ENCODE measurements around the gene ZNF182.
A peak's percentile ranks its signal among the peaks of the same experiment; 100 is the strongest.
"Not testable (repeated sequence)": the region's sequence is repeated elsewhere in the genome, so short reads cannot be mapped to it uniquely, and the experiment has no call there.

ZNF182 gene

DNA sequence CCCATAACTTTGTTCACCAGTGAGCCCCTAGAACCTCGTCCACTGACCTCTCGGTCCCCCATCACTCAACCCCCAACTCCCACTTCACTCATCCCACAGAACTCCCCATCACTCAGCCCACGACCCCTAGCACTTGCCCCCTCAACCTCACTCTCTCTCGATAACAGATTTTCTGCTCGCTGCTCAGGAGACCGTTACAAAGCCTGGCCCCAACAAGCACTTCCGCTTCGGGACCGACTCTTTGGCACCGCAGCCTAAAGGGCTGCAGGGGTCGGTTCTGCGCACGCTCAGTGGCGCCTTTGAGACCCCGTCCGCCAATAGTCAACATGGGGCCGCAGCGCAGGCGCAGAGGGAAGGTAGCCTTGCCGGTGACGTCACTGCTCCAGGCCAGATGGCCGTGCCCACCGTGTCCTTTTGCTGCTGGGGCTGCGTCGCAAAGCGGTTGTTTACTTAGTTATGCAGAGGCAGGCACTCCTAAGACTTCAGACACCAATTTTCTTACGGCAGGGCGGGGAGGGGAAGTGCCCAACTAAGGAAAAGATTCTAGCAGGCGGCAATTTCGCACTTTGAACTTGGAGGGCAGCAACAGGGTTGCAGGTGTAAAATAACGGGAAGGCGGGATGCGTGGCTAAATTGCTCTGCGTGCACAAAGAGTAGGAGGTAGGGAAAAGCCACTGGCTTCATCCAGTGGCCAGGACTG is at the start of gene ZNF182:
Gene ZNF182 (minus strand): TSS at position 232 of the 700 bp plus-strand sequence. CDS start 1,380 bp downstream, outside the sequence.
- peak; percentile 90 for DNase-seq (ENCODE audit: low spot score)

DNA sequence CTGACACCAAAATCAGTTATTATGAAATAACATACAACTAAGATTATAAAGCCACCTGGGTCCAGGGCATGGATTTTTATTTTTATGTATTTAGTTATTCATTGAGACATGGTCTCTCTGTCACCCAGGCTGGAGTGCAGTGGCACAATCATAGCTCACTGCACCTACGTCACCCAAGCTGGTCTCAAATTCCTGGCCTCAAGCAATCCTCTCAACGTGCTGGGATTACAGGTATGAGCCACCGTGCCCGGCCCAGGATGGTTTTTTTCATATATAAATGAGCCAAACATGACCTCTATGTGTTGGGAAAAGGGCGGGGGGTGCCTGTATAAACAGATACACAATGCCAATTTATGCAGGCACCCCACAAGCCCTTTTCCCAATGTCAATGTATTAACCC is 43.1 kb upstream of the ZNF182 start:
- no peak for DNase-seq (ENCODE audit: low spot score)

DNA sequence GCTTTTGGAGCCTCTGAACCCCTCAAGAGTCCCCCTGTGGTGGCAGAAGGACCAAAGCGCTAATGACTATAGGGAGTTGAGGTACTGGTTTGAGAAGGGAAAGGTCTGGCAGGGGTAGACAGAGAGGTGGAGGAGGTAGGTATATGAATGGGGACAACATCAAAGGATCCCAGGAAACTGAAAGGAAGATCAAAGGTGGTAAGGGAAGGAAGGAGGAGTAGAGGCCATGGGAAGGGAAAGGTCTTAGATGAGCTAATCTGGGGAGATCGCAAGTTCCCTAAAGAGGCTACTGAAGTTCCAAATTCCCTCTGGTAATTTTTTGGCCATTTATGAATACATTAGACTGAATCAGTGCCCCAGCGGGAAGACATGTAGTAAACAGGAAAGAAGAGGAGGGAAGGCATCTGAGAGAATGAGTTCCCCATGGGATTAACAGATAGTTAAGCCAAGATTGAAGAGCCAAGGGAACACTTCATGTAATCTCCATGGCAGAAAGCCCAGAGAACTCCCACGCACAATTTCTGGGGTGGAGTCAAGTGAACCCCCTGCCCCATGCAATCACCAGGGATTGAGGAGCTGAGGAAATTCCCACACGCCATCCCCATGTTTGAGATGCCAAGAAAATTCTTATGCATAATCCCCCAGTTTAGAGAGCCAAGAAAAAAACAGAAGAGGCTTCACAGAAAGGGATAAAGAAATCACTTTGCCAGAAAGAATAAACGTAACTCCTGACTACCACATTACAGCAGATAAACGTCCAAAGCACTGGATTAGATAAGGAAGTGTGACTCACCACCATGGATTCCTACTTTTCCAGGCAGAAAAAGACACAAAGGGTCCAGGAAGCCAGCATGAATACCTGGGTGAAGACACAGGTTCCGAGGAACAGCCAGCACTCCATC is 41.9 kb upstream of the ZNF182 start:
- DNase-seq (ENCODE audit: low spot score), result no peak

DNA sequence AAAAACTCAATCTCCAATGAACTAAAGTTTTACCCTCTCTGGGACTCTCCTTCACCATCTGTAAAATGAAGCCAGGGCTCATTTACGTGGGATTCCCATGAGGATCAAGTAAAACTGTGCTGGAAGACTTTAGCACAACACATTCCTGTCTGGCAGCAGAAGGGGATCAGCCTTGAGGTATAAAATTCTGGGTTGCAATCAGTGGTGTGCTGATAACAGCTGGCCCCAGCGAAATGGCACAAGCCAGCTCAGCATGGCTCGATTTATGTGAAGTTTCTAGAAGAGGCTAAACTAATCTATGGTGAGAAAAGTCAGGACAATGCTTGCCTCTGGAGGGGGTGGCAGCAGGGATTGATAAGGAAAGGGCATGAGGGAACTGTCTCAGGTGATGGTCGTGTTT is 39.3 kb upstream of the ZNF182 start:
- no peak for DNase-seq (ENCODE audit: low spot score)

DNA sequence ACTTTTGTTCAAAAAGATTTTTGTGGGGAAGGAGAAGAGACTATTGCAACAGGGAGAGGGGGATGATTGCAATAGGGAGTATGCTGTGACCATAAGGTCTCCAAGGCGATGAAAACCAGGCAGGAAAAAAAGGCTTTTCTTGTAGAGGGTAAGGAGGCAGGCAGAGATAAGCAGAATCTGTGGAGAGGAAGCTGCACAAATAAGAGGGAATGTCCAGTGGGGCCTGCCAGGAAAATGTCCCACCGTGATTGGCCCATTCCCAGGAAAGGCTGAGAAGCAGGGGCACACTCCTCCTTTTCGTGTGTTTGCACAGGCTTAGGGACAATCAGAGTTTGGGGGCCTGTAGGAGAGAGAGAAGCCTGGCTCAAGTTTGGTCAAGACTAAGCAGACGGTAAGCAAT is 32.1 kb upstream of the ZNF182 start:
- no peak for DNase-seq (ENCODE audit: low spot score)

DNA sequence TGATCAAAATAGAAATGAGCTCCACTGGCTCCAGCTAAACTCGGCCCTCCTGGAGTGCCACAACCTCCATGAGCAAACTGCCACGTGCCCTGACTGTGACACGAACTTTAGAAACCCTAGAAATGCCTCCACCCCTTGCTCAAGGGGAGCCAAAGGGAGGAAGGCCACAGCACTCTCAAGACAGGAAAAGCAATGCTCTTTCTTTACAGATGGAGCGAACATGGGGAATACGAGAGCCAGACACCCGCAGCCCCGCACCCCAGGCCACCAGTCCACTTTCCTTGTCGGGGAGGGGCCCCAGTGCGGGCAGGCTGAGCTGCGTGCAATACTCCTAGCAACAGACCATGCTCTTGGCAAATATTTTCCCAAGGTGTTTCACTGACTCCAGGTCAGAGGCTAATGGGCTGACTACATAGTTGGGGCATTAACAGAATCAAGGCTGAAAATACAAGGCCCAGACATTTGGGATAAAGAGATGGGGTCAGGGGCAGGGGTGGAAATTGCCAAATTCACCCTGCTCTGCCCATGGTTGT is 26.9 kb upstream of the ZNF182 start:
- not testable (repeated sequence) for DNase-seq (ENCODE audit: low spot score)

DNA sequence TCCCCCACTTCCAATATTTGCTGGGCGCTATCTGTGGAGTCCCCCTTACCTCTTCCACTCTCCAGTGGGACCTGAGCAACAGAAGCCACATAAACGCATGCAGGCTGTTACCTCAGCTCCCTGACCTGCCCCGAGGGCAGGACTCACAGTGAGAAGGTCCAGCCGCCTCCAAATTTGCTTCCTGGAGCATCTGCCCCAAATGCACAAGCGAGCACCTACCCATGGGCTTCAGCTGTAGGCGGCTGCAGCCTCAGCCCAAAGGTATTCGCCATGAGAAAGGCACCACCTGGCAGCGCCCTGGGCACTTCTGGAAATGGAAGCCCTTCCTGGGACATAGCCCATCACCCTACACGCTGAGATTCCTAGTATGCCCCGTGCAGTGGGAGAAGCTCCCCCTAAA is 26.4 kb upstream of the ZNF182 start:
- DNase-seq (ENCODE audit: low spot score), result no peak

DNA sequence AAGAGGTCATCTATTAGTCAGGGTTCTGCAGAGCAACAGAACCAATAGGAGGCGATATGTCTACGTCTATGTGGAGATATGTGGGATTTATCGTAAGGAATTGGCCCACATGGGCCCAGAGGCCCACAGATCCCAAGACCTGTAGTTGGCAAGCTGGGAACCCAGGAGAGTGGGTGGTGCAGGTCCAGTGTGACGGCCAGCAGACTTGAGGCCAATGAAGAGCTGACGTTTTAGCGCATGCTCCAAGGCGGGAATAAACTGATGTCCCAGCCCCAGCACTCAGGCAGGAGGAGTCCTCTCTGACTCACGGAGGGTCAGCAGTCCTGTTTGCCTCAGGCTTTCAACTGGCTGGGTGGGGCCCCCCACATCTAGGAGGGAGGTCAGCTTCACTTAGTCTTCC is 24.3 kb upstream of the ZNF182 start:
- no peak for DNase-seq (ENCODE audit: low spot score)

DNA sequence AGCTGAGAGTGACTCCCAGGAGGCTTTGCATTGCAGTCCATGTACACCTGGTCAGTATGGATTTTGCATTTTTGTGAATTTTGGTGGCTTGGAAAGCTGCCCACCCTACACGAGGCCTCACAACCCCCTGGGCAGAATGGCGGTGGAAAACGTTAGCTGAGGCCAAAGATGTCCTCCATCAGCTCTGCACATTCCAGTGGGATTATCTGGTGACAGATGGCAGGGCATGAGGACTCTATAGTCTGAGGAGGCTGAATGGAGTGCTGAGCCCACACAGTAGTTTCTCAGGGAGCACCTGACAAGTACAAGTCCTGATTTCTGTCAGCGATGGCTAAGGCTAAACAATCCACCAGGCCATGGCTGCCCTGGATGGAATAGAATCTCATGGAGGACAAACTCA is 23.8 kb upstream of the ZNF182 start:
- DNase-seq (ENCODE audit: low spot score), result peak; percentile 0

DNA sequence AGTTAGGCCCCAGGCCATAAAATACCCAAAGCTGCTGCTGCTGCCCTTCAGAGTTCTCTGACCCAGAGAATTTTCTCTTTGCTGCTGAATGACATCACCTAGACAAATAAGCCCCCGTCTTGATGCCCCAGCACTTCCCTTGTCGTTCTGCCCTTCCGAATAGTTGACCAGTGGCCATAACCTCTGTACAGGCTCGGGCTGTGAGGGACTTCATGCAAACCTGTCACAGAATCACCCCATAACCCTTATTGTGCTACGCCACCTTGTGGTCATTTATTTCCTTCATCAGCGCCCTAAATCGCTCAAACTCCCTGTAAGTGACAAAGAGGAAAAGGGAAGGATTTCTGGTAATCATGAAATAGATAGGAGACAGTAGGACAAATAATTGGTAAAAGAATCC is 21.8 kb upstream of the ZNF182 start:
- peak; percentile 82 for DNase-seq (ENCODE audit: low spot score)

DNA sequence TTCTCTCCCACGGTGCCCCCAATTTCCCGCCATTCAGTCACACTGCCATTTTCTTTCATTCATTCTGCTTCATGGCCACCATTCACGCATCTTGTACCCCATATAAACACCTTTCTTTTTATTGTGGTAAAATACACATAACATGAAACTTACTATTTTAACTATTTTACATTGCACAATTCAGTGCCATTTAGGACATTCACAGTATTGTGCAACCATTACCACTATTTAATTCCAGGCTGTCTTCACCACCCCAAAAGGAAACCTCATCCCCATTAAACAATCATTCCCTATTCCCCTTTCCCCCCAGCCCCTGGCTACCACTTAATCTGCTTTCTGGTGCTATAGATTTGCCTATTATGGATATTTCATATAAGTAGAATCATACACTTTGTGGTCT is 18.9 kb upstream of the ZNF182 start:
- no peak for DNase-seq (ENCODE audit: low spot score)

DNA sequence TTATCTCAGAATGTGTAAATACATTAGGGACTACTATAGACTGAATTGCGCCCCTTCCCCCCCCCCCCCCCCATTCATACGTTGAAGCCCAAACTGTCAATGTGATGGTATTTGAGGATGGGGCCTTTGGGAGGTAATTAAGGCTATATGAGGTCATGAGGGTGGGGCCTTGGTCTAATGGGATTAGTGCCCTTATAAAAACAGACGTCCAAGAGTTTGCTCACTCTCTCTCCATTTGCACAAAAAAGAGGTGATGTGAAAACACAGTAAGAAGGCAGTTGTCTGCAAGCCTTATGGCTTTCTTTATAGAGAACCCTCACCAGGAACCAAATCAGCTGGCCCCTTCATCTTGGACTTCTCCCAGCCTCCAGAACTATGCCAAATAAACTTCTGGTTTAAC is 18.3 kb upstream of the ZNF182 start:
- DNase-seq (ENCODE audit: low spot score), result no peak

DNA sequence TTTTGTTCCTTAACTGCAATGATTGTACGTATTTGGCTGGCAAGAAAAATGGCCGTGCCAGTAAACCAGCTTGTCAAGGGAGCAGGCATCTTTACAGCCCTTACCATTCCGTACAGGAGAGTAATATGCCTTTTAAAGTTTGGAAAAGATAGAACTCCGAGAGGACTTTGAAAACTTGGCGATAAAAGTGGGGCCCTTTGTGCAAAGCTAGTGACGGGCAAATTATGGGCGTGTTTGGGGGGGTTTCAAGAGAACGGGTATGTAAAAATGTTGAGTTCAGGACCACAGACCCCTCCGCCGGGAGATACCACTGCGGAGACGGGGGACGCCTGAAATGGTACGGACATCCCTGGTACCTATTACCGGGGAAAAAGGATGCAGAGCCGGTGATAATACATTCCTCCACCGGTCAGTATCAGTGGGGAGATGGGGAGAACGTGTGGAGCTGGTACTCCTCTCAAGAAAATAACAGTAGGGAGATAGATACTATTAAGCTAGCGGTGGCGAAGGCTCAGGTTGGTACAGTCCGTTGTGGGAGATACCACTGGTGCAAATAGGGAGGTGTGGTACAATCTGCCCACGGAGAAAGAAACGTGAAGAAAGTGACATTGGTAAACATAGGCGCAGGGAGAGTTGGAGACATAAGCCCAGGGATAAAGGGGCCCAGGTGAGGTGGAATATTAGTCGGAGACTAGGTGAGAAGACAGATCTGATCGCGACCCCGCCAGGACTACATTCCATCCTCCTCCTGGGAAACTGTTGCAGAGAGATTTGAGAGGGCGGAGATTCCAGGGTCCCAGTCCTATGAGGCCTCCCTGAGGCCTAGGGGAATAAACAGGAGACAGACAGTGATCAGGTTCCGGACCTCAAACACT is 17.5 kb upstream of the ZNF182 start:
- DNase-seq (ENCODE audit: low spot score), result peak; percentile 83

DNA sequence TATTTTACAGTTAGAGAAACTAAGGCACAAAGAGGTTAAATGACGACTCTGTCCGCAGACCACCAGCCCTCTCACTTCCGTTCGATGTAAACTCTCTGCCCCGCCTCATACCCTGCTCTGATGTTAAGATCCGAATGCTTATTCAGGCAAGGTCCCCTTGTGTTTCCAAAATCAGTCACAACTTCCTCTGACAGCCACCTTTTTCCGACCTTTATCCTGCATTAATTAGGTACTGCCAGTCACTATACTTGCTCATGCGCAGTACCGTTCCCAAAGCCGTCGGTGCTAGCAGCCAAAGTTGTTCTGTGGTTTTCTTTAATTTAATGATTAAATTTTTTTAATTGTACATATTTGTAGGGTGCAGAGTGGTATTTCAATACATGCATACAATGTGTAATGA is 16.7 kb upstream of the ZNF182 start:
- not testable (repeated sequence) for DNase-seq (ENCODE audit: low spot score)

DNA sequence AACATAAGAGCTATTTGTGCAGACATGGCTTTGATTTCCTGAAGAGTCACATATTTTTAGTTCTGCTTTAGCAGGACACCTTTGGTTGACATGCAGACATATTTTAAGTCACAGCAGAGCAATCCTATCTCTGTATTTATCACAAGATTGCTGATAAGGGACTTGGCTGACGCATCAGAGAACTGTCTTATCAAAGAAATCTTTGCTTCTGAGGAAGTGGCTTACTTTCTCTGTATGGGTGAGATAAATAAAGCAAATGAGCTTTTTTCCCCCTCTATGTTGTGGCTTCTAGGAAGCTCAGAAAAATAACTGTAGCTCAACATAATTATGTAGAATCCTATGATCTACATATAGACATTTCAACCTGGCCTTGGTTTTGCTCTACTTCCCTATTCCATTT is 16.1 kb upstream of the ZNF182 start:
- not testable (repeated sequence) for DNase-seq (ENCODE audit: low spot score)

DNA sequence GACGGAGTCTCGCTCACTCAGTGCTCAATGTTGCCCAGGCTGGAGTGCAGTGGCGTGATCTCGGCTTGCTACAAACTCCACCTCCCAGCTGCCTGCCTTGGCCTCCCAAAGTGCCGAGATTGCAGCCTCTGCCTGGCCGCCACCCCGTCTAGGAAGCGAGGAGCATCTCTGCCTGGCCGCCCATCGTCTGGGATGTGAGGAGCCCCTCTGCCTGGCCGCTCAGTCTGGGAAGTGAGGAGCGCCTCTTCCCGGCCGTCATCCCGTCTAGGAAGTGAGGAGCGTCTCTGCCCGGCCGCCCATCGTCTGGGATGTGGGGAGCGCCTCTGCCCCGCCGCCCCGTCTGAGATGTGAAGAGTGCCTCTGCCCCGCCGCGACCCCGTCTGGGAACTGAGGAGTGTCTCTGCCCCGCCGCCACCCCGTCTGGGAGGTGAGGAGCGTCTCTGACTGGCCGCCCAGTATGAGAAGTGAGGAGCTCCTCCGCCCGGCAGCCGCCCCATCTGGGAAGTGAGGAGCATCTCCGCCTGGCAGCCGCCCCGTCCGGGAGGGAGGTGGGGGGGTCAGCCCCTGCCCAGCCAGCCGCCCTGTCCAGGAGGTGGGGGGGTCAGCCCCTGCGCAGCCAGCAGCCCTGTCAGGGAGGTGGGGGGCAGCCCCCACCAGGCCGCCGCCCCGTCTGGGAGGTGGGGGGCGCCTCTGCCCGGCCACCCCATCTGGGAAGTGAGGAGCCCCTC is 13.0 kb upstream of the ZNF182 start:
- not testable (repeated sequence) for DNase-seq (ENCODE audit: low spot score)

DNA sequence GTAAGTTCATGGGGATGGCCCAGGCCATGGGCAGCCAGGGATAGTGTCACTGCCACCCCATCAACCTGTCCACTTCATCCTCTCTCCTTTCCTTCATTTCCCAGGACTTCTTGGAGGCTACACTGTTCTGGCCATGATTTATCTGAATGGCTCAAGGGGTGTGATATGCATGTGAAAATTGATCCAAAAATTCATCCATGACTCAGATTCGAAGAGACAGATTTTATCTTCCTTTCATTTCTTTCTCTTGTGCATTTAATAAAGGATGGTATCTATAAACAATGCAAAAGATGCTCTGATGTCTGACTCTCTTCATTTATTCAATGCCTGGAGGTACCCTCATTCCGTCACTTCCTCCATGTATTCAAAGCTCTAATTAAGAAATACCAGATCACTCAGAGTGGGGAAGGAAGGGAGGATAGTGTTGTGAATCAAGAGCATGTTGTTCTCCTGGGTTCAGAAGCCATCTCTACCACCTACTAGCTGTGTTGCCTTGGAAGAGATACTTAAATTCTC is 5.7 kb upstream of the ZNF182 start:
- not testable (repeated sequence) for DNase-seq (ENCODE audit: low spot score)

DNA sequence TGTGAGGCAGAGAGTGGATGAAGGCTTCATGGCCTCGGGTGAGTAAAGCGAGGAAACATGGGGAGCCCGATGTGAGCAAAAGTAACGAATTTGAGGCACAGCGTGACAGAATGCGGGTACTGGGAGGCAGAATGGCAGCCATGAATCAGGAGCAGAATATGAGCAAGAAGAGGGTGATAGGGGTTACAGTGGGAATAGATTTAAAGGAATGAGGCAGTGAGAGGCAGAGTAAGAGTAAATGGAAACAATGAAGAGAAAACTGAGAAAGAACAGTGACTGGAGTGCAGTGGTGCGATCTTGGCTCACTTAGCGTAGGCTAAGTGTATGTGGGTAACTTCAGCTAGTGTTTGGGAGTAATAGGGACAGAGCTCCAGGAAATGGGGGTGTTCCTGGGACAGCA is 2.9 kb upstream of the ZNF182 start, which contains the start of gene SPACA5:
Gene SPACA5 (plus strand): TSS at position 301 of the 400 bp plus-strand sequence. CDS start 815 bp downstream, outside the sequence.
- not testable (repeated sequence) for DNase-seq (ENCODE audit: low spot score)

DNA sequence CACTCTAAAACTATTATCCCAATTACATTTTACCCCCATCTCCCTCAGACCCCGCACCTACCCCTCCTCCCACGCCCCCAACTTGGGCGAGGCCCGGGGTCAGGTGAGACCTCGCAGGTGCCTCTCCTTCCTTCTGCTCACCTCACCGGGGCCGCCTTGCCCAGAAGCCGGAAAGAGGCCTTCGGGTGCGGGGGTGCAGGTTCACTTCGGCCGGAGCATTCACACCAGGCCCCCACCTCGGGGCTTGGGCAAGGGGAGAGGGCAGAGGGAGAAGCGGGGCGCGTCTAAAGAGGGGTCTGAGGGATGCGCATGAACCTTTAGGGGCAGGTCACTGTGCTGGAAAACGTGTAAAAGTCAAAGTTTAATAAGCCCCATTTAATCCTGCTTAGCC is 427 bp downstream of the ZNF182 start:
- no peak for DNase-seq (ENCODE audit: low spot score)

DNA sequence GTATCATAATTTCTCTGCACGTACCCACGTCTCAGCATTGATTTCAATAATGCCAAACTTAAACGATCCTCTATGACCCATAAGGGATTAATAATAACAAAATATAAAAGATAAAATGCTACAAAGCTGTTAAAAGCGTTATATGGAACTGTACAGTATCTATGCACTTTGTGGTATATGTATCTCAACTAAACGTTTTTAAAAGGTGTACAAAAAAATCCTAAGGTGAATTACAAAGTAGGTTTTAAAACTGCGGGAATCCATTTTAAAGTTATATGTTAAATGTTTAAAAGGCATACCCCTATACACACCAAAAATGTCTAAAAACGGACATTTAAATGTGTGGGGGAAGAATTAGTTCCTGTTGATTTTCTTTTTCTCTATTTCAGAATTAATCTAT is 860 bp downstream of the ZNF182 start:
- no peak for DNase-seq (ENCODE audit: low spot score)

DNA sequence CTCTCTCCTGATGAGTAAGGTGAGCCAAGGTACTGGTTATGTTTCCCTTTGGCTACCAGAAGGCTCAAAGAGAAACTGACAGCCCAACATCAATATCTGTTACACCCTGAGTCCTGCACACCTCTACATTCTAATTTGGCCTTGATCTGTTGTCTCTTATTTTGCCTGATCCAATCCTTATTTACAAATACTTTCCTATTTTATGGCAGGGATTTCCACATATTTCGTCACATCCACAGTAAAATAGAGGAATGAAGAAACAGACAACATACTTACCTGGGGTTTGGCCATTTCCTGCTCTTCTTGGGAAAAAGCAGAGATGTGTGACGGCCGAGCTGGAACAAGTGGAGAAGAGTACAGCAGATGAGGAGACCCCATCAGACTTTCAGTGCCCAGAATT is 1.5 kb downstream of the ZNF182 start:
- DNase-seq (ENCODE audit: low spot score), result no peak

Data from cerebellar cortex (tissue), 1 donor.